HS-27A (cell line): ENCODE data around the gene GLDN.

ENCODE experiments used
- DNase-seq: peaks from one replicate; pipeline ENCODE4 v3.0.0-alpha.2; 2012; ENCODE audit warnings: low read depth, missing footprints

The GLDN gene

GRCh38 chr15:51356983-51357382 lies 15.5 kb downstream of the GLDN start:
- no peak for DNase-seq

GRCh38 chr15:51359981-51360380 lies 18.5 kb downstream of the GLDN start:
- DNase-seq, result no peak

DNA sequence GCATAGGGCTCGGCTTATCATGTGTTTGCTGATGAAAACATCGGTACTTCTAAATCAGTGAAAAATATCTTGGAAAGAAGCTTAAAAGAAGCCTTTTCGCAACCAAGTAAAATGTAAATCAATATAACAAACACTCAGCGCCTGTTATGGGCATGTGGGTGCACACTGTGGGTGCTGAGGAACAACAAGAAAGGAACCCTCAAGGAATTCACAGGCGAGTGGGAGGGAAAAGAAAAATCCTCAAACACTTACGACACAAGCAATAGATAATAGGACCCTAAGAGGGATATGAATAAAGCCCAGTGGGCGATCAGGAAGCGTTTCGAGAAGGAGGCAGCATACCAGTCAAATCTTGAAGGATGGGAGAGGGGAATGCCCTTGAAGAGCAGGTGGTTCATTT lies 21.9 kb downstream of the GLDN start:
- no peak for DNase-seq

GRCh38 chr15:51365417-51365816 lies 24.0 kb downstream of the GLDN start:
- DNase-seq, result no peak

GRCh38 chr15:51366071-51366470 lies 24.6 kb downstream of the GLDN start:
- no peak for DNase-seq

DNA sequence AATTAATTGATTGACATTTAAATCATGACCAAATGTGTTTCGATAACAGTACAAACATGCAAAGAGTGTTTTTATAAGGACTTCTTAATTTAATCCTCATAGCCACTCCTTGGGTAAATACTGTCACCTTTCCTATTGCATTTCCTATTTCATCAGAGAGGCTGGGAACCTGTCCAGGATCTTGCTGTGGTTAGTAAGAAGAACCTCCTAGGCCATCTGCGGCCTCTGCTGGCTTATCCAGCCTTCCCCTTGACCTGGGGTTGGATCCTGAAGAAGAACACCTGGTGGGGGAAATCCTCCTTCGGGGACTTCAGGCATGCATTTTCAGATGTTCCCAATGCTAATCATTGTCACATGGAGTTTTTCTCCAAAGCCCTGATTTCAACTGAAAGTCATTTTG lies 25.5 kb downstream of the GLDN start:
- no peak for DNase-seq

DNA sequence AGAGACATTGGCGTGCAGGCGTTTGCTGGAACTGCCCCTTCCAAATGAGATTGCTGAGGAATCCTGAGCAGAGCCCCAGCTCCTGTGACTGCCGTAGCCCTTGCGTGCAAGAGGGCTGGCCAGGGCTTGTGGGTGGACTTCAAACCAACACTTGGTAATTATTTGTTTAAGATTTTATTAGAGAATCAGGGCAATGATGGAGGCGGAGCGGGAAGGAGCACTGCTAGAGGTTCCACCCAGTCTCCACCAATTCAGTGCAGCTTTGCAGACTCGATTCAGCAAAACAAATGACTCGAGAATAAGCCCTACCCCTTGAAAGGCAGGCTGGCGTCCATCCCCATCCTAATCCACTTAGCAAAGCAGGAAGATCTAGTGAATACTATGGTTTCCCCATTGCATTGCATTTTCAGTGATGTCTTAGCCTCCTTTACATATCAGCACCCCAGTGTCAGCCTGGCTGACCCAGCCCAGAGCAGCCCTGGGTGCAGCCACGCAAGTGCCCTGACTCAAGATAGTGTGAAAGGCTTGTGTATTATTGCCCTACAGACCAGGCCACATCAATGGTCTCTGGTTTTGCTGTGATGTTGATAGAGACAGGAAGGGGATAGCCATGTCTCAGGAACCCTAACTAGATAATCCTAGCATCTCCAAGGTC lies 26.0 kb downstream of the GLDN start:
- no peak for DNase-seq

DNA sequence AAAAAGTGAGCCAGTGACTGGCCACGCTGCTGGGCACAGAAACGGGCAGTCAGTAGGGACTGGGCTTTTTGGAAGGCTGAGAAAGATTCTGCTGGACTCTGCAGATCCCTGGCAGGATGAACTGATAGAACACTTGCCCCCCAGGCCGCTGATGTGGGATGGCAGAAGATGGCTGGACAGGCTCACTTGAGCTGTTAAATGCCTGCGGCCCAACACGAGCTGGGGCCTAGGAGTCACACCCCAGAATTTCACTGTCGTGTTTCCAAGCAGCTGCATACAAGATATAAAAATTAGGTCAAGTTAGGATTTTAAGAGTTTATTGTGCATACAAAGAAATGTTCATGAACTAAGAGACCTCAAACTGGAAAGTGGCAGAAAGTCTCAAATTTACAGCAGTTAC lies 26.9 kb downstream of the GLDN start:
- no peak for DNase-seq

GRCh38 chr15:51368751-51369450 lies 27.4 kb downstream of the GLDN start:
- DNase-seq, result no peak

DNA sequence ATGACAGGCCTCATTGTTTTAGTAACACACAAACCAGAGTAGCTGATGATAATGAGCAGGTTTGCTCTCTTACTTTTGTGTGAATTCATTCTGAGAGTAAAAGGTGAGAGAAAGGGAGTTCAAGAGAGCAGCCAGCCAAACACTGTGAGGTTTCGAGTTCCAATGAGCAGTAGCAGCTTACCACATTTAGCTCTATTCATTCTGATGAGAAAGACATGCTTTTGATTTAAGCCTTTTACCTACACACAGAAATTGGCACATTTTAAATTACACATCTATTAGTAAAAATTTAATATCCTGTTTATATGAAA lies 28.0 kb downstream of the GLDN start:
- no peak for DNase-seq

DNA sequence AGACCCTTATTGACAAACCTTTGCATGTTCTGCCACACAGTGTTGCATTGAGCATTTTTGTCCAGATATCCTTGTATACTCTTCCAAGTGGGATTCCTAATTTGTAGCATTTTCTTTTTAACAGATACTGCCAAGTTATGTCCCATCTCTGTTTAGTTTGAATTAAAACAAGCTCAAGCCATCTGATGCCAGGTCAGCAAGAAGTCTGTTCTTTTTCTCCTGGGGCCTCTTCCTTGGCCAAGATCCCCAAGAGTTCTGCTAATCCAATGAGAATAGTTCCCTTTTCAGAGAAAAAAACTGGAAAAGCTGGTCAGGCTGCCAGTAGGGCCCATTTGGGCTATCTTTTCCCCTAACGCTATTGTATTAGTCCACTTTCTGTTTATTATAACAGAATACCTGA lies 29.8 kb downstream of the GLDN start:
- DNase-seq, result no peak

GRCh38 chr15:51374131-51374530 lies 32.7 kb downstream of the GLDN start:
- DNase-seq, result no peak

DNA sequence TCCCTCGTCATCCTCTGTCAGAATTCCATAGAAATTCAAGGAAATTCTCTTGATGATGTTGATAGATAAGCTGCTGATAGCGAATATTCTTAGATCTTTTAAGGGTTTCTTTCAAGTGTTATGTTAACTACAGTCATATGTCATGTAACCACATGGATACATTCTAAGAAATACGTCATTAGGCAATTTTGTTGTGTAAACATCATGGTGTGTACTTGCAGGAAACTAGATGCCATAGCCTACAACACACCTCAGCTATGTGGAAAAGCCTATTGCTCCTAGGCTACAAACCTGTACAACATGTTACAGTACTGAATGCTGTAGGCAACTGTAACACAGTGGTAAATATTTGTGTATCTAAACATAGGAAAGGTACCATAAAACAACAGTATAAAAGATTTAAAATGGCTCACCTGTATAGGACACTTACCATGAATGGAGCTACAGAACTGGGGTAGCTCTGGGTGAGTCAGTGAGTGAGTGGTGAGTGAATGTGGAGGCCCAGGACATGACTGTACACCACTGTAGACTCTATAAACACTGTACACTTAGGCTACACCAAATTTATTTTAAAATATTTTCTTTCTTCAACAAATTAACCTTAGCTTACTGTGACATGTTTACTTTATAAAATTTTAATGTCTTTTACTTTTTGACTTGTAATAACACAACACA lies 34.6 kb downstream of the GLDN start:
- DNase-seq, result no peak

DNA sequence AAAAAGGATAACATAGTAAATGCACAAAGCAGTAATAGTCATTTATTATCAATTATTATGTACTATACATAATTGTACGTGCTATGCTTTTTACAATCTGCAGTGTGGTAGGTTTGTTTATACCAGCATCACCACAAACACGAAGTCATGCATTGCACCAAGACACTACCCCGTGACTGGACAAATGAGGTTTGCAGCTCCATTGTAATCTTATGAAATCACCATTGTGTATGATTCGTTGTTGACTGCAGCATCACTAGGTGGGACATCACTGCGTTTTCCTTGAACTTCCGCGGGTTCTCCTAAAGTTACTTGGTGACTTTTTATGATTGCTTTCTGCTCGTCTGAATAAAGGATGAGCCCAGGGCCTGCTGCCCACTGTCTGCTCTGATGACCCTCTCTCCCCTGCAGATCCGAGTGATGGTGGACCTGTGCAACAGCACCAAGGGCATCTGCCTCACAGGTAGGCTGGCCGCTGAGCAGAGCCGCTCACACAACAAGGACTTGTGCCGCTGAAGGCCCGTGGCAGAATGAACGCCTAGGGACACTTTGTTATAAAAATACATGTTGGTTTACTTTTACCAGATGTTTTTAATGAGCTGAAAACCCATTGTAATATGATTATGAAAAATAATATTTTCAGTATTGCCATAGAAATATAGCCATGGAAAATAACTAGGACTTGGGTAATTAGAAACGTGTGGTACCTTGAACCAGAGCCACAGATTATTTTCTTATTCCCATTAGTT lies 35.8 kb downstream of the GLDN start:
- no peak for DNase-seq

DNA sequence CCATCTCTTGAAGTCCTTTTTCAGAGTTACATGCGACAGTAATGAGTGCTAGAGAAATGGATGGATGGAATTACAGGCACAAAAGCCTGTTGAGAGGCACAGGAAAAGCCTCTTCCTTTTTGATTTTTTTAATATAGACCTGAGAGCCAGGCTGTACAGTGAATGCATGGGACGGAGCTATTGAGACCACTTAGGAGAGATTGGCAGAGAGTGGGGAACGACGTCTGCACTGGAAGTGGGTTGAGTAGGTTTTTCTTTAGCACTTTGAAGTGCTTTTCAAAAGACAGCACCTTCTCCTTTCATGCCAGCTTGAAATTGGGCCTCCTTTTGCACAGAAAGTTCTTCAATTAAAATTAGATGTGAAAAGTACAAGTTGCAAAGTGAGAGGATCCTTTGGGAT lies 37.0 kb downstream of the GLDN start:
- DNase-seq, result no peak

DNA sequence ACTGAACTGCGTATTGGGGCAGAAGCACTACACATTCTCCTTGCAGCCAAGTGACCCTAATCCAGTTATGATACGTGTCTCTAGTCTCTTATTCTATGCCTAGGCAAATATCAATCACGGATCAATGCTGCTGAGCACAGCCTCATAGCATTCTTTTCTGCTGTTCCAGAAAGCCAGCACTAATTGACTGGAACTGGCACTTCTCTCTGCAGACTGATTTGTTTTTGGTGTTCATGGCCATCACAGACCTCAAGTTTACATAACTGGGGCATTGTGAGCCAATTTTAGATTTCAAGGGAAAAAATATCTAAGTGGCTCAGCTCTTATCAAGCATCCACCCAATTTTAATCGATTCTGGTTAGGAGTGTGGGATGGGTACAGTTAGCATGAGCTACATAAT lies 37.9 kb downstream of the GLDN start:
- no peak for DNase-seq

DNA sequence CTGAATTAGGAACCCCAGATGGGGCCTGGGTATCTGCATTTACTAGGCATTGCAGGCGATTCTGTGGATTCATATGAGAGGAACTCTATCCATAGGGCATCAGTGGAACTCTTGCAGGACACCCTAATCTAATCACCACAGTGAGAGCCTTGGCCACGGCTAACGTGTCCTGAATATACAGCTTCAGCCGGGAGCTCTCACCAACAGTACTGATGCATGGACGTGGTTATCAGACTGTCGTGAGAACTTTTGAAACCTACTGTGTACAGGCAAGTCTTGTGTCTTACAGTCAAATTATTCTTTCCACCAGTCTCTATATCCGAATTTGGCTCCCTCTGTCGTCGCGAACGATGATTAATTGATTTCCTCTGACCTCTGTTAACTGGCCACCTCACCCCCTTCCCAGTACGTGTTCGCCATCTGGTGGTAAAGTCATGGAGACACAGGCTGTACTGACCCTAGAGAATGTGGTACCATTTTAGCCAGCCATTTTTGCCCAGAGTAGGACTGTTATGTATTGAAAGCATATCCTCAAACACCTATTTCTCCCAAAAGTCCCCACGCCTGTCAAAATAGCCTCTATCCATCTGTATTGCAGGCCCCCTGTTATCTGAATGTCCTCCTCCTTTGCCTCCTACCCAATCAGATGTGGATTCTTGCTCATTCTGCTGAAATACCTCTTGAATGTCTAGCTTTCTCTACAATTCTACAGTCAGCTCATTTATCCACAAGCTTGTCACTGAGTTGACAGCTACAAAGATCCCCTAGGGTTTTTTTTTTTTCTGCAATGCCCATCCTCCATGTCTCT lies 39.7 kb downstream of the GLDN start:
- DNase-seq, result peak; percentile 45

DNA sequence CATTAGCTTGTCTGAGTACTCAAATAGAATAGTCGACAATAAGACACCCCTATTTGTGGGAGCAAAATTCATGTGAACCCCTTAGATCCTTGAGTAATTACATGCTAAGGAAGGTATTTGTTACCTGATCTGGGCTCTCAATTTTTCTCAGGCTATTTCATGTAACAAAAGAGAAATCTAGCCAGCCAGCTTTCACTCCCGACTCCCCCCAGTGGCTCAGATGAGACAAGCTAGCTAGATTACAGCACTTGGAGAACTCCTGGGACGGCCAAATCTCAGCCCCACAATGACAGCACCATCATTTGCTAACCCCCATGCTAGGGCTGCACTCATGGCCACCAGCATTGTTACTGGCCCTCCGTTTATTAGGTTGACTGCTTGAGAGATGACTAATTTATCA lies 41.3 kb downstream of the GLDN start:
- no peak for DNase-seq

DNA sequence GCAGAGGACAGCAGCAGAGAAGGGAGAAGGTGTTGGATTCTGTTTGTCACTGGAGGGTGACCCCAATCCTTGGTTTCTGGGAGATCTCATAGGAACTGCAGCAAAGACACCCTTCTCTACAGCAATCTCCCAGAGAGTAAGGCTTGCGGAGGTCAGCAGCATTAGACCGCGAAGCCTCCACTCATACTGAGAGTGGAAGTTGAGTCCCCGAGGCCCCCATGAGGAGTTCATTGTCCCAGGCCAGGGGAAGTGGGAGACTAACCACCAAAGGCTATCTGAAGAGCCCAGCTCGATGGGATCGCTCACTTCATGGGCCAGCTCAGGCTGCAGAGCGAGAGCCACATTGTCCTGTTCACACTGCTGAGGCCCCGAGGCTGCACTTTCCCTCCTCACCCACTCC lies 44.6 kb downstream of the GLDN start:
- no peak for DNase-seq

DNA sequence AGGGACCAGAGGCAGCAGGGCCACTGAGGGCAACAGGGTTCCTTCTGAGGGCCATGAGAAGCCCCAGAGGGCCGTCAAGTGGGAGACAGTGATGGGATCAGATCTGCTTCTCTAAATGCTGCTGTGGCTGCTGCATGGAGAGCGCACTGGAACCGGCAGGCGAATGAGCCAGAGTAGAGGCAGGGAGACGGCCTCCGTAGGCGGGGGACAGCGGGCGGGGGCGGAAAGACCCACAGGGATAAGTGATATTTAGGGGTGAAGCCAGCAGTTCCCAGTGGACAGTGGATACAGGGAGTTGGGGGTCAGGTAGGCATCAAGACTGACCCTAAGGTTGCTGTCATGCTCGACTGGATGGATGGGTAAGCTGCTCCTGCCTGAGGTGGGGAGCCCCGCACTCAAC lies 45.0 kb downstream of the GLDN start:
- no peak for DNase-seq

DNA sequence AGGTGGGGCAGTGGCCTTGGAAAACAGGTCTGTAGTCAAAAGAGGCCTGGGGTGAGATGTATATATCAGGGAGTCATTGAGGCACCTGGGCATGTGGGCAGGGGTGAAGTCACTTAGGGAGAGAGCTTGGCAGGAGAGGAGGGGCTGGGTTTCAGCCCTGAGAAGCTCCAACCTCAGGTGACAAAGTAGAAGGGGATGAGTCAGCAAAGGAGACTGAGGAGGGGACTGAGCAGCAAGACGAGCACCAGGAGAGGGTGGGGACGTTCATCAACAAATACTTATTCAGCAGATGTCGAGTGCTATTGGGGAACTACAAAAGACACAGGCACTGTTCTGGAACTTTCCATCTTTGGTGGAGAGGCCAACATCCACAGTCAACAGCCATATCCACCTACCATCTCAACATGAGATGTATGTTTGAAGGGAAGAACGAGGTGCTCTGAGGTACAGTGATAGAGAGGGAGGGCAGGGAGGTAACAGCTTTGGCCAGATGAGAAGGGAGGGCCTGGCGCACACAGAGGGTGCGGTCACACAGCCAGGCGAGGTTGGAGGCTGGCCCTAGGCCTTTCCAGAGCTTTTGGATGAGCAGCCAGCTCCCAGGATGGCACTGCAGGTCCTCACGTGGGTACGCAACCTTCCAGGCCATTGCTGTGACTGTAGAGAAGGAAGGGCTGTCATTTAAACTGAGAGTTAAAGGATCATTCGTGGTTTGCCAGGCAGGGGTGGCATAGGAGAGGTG lies 45.7 kb downstream of the GLDN start:
- DNase-seq, result no peak

- DNase-seq, result no peak
Observed at GRCh38 chr15:51387699-51388041, 46.2 kb downstream of the GLDN start.
